Lower leg skin (tissue), 4 donors: ENCODE results near the gene HS3ST6. TPM values are rescaled to one million over a fixed set of nuclear protein-coding genes. Genes with fewer than 3 reads are reported as not detected.
A peak's percentile ranks its signal among the peaks of the same experiment; 100 is the strongest.
"Not testable (repeated sequence)": the region's sequence is repeated elsewhere in the genome, so short reads cannot be mapped to it uniquely, and the experiment has no call there.

ENCODE experiments used
- DNase-seq, 2 donors: peaks; one replicate each; pipeline ENCODE4 v3.0.0-alpha.2; 2019; ENCODE audit warnings: low spot score in 2 of 2
- H3K4me3 ChIP-seq: fragments of 200-600 bp; sonication (generic); 2 replicates; pipeline ENCODE4 v1.5.1; 2017; ENCODE audit warnings: mild to moderate bottlenecking, low read depth; ENCODE audit not compliant: poor library complexity, severe bottlenecking
- CTCF ChIP-seq, 3 donors: fragments of 450-650 bp; IDR thresholded peaks; one replicate each; pipeline ENCODE4 v1.5.1; 2016; ENCODE audit warnings: antibody characterized with exemption in 3 of 3, mild to moderate bottlenecking in 3 of 3, moderate library complexity in 2 of 3
- POLR2A ChIP-seq, 2 donors: fragments of 450-650 bp; IDR thresholded peaks; one replicate each; pipeline ENCODE4 v1.6.1; 2016 to 2017; ENCODE audit warnings: antibody characterized with exemption in 2 of 2, mild to moderate bottlenecking in 1 of 2, moderate library complexity in 1 of 2
- WGBS, 2 donors: methylation state at CpG; one replicate each; pipeline ENCODE4 v1.1.5; 2018; 5-methylcytosine and 5-hydroxymethylcytosine counted together
- intact Hi-C: fragments of 100-400 bp; cut with DNase I; formaldehyde crosslinking; loops from one replicate; pipeline ENCODE4 v1.15.0; 2023; ENCODE audit warnings: low total_unique reads
- total RNA-seq, 4 donors: library from RNA; depleted of rRNA; stranded (reverse); fragments of >200 nt; gene quantifications; one replicate each; pipeline ENCODE4 v1.1.0, GENCODE V29; 2016

HS3ST6 gene
- total RNA-seq, 4 donors from 2014 or later: 103 to 153 (median 120) TPM

- 17 to 24% methylated on average over 33 to 37 of the region's 44 CpGs for WGBS, 2 donors
- H3K4me3 ChIP-seq: peak overlapping the region; percentile 90
- DNase-seq: peak in 1 of 2 donors; percentile 89
- intact Hi-C loops: no loop called here
- no peak for TF ChIP-seq POLR2A (IDR thresholded peaks at IDR 0.05)
- no peak for TF ChIP-seq CTCF (IDR thresholded peaks at IDR 0.05)
Measured at GRCh38 chr16:1963806-1964505, 45.7 kb upstream of the HS3ST6 start.

- DNase-seq, H3K4me3 ChIP-seq, intact Hi-C loops: not testable (repeated sequence)
- 84 to 88% methylated on average over 28 to 37 of the region's 37 CpGs for WGBS, 2 donors
Measured at GRCh38 chr16:1962161-1963153, 44.2 kb upstream of the HS3ST6 start.

GRCh38 chr16:1961651-1962067, 43.4 kb upstream of the HS3ST6 start:
- TF ChIP-seq CTCF (IDR thresholded peaks at IDR 0.05): no peak
- TF ChIP-seq POLR2A (IDR thresholded peaks at IDR 0.05): no peak
- intact Hi-C loops: no loop called here
- 64 to 66% methylated on average over 6 of the region's 6 CpGs for WGBS, 2 donors
- H3K4me3 ChIP-seq: no peak overlapping the region
- DNase-seq: no peak

GRCh38 chr16:1960665-1961630, 42.7 kb upstream of the HS3ST6 start:
- no peak overlapping the region for H3K4me3 ChIP-seq
- TF ChIP-seq CTCF (IDR thresholded peaks at IDR 0.05) (no peak), POLR2A (IDR thresholded peaks at IDR 0.05) (no peak)
- 40 to 48% methylated on average over 19 of the region's 20 CpGs for WGBS, 2 donors
- no peak for DNase-seq
- intact Hi-C loops: no loop called here

GRCh38 chr16:1959269-1960039, 41.2 kb upstream of the HS3ST6 start, which contains the start of gene NDUFB10:
TSS of gene NDUFB10 (plus strand) at chr16:1959538. CDS start at chr16:1959625, 87 bp downstream.
- intact Hi-C loops: no loop called here
- TF ChIP-seq POLR2A (IDR thresholded peaks at IDR 0.05) (no peak), CTCF (IDR thresholded peaks at IDR 0.05) (no peak)
- H3K4me3 ChIP-seq: peak within 1 kb of the TSS; percentile 65
- whole genome bisulfite sequencing, 2 donors: 1% methylated on average over 59 to 61 of the region's 79 CpGs
- peak; percentile 86 to 98 for DNase-seq
